T-cell (primary cell): ENCODE measurements around the gene MRPL24. TPM values are rescaled to one million over a fixed set of nuclear protein-coding genes. Genes with fewer than 3 reads are reported as not detected.

ENCODE experiments used
- ATAC-seq, 4 experiments: fragments of 200-7000 bp in 3 of 4; fragments of 150-1000 bp in 1 of 4; cut with Tn5 transposase; replicated peaks in 1 of 4; 1 replicate in 3 of 4; 2 replicates in 1 of 4; pipeline ENCODE4 v1.10.0; 2021; ENCODE audit warnings: moderate library complexity in 3 of 4, mild to moderate bottlenecking in 2 of 4, moderate number of reproducible peaks in 1 of 4
- CTCF ChIA-PET, 2 donors: fragments of 300-600 bp; sonication (Branson Sonifier 250); formaldehyde crosslinking; loops; one replicate each; lab custom pipeline; 2022; ENCODE audit warnings: antibody characterized with exemption in 2 of 2; lab: Charles Lee
- POLR2A ChIA-PET, 2 donors: fragments of 300-600 bp; sonication (Branson Sonifier 250); formaldehyde crosslinking; loops; one replicate each; lab custom pipeline; 2022; ENCODE audit warnings: antibody characterized with exemption in 2 of 2; lab: Charles Lee
- DNase-seq, 35 experiments: peaks; one replicate each; pipeline versions ENCODE4 v3.0.0 to v3.0.0-alpha.2; 2013 to 2023
- H3K27ac ChIP-seq: one replicate; pipeline ENCODE4 v1.5.1; 2013; ENCODE audit warnings: low read length
- H3K27me3 ChIP-seq, 2 experiments: replicated peaks in 1 of 2; 1 replicate in 1 of 2; 2 replicates in 1 of 2; pipeline versions ENCODE4 v1.6.1 to v1.7.0; 2013; ENCODE audit warnings: low read length in 1 of 2, mixed read lengths in 1 of 2; ENCODE audit not compliant: control insufficient read depth in 2 of 2, insufficient read depth in 2 of 2; ENCODE audit errors: extremely low read depth in 1 of 2
- H3K36me3 ChIP-seq, 2 donors: 1 replicate in 1 of 2; 2 replicates in 1 of 2; pipeline versions ENCODE4 v1.6.1 to v1.7.0; 2013; ENCODE audit warnings: low read length in 1 of 2; ENCODE audit not compliant: control insufficient read depth in 2 of 2, insufficient read depth in 1 of 2; ENCODE audit errors: extremely low read depth in 1 of 2
- H3K4me1 ChIP-seq, 2 experiments: 1 replicate in 1 of 2; 2 replicates in 1 of 2; pipeline versions ENCODE4 v1.6.1 to v1.7.0; 2013; ENCODE audit warnings: low read length in 2 of 2, mixed read lengths in 1 of 2; ENCODE audit not compliant: insufficient read depth in 2 of 2, control insufficient read depth in 1 of 2; ENCODE audit errors: extremely low read depth in 1 of 2
- H3K4me3 ChIP-seq, 2 donors: 1 replicate in 1 of 2; 2 replicates in 1 of 2; pipeline versions ENCODE4 v1.5.1 to v1.7.0; 2013; ENCODE audit warnings: mild to moderate bottlenecking in 2 of 2, low read length in 1 of 2, moderate library complexity in 1 of 2; ENCODE audit not compliant: control insufficient read depth in 1 of 2; ENCODE audit errors: extremely low read depth in 1 of 2
- H3K9me3 ChIP-seq: 2 replicates; pipeline ENCODE4 v1.7.0; 2013
- H3K27ac Mint-ChIP-seq, 2 donors: one replicate each; pipeline ENCODE4 v1.8.0; 2020 to 2021; ENCODE audit warnings: mild to moderate bottlenecking in 2 of 2, mixed read lengths in 2 of 2
- H3K27me3 Mint-ChIP-seq, 2 donors: one replicate each; pipeline ENCODE4 v1.8.0; 2021 to 2022; ENCODE audit warnings: mixed read lengths in 2 of 2
- H3K36me3 Mint-ChIP-seq: one replicate; pipeline ENCODE4 v1.8.0; 2021; ENCODE audit warnings: mixed read lengths
- H3K4me1 Mint-ChIP-seq, 3 donors: one replicate each; pipeline ENCODE4 v1.8.0; 2020 to 2022; ENCODE audit warnings: mixed read lengths in 3 of 3, mild to moderate bottlenecking in 1 of 3
- H3K4me3 Mint-ChIP-seq, 3 donors: one replicate each; pipeline ENCODE4 v1.8.0; 2020 to 2022; ENCODE audit warnings: mild to moderate bottlenecking in 3 of 3, mixed read lengths in 3 of 3, moderate library complexity in 3 of 3
- H3K9me3 Mint-ChIP-seq, 3 donors: one replicate each; pipeline ENCODE4 v1.8.0; 2020 to 2022; ENCODE audit warnings: mixed read lengths in 3 of 3
- WGBS: methylation state at CpG from one replicate; pipeline ENCODE4 v1.1.5; 2013; ENCODE audit warnings: missing lambda C conversion rate; ENCODE audit not compliant: insufficient coverage; 5-methylcytosine and 5-hydroxymethylcytosine counted together
- total RNA-seq, 35 experiments: library from RNA in 6 of 35; stranded (reverse) in 6 of 35; fragments of 120-200 nt in 1 of 35; gene quantifications; one replicate each; pipeline versions ENCODE4 v1.2.1 to v1.2.4 and lab custom pipeline; 2013 to 2026

MRPL24 gene
- total RNA-seq, 5 donors from 2014 or later (not counting 1 experiment from before 2014, with no cell fraction given): 23.8 to 66.6 (median 52.6) TPM

DNA sequence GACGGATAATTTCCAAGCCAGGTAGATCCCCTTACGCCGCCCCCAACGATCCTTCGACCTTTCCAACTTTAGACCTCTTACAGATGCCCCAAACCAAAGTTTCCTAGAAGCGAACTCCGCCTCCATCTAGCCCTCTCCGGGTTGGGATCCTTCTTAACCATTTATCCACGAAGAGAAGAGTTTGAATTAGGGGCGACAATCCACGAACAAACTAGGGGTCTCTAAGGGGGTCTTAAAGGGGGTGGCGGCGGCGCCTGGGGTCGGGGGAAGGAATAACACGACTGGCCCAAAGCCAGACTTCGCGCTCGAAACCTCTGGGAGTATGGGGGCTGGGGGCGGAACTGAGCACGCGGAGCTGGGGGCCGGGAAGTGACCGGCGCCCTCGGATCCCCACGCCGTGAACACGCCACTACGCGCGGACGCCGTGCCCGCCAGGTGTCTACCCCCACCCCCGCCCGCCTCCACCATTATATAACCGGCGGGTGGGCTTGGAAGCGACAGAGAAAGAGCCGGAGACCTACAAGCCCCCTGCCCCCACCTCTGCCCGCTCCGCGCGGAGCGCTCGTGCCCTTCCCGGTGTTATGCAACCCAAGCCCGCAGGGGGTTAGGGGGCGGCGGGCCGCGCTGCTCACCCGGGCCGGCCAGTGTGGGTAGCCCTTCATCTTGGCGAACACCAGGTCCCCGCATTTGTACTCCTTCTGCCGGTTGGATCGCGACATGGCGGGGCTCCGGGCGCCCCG is 10.0 kb upstream of the MRPL24 start:
- Mint-ChIP-seq H3K36me3 (peaks cover 1% of the 10 kb centered on the region), H3K9me3 (no peaks in the 10 kb centered on the region), H3K4me3 (peak overlapping the region; percentile 91 to 93 (median 92)), H3K27ac (peak overlapping the region; percentile 97 to 98), H3K4me1 (peaks cover 60 to 70% (median 66%) of the 10 kb centered on the region in 3 donors), H3K27me3 (no peaks in the 10 kb centered on the region)
- Histone ChIP-seq H3K9me3 (no peaks in the 10 kb centered on the region), H3K27ac (peak overlapping the region; percentile 68), H3K4me3 (peak overlapping the region; percentile 91 to 94), H3K4me1 (peaks cover 45 to 59% of the 10 kb centered on the region in 2 experiments), H3K36me3 (no peaks in the 10 kb centered on the region), H3K27me3 (no peaks in the 10 kb centered on the region)
- ATAC-seq (peak; percentile 32 to 37 (median 34)), DNase-seq (peak in 18 of 35 experiments; percentile 10 to 56 (median 29))
- ChIA-PET CTCF (interaction anchor here in 1 of 2 donors (0.9 to 3.9 kb wide), 3 partner anchors 9 to 23 kb away, joined by 6 to 40 read pairs (median 14); partner anchors contain the start of genes ISG20L2, METTL25B and MRPL24), POLR2A (interaction anchor here (1.2 to 1.8 kb wide), 2 partner anchors 10 to 22 kb away, joined by 3 to 8 read pairs; partner anchors contain the start of genes ISG20L2 (in 1 of the 2), METTL25B (in 1 of the 2) and MRPL24 (in 1 of the 2))
- under 1% methylated on average over 36 of the region's 64 CpGs for WGBS

DNA sequence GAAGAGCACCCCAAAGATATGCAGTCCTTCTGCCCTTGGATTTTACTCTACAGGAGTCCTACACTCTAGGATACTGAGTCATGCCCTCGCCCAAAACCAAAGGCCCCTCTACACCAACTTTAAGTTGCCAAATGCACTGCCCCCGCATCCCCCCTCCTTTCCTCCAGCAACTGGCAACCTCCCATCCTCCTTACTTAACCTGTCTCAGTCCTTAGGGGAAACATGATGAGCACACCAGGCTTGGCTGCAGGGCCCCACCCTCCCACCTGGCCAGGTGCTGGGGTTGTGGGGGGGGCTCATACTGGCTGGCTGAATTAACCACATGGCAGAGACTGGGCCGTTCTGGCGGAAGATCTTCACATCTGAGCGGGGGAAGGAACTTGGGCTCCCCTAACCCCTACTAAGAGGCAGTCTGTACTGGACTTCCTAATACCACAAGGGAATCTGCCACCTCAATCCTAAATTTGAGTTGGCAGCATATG is 9.3 kb upstream of the MRPL24 start:
- H3K27ac Mint-ChIP-seq: peak overlapping the region; percentile 97 to 98
- Histone ChIP-seq H3K9me3 (no peaks in the 10 kb centered on the region), H3K36me3 (peaks cover 0 to 1% of the 10 kb centered on the region in 2 donors), H3K4me1 (peaks cover 47 to 60% of the 10 kb centered on the region in 2 experiments), H3K4me3 (peak overlapping the region; percentile 91 to 94), H3K27me3 (no peaks in the 10 kb centered on the region), H3K27ac (peak overlapping the region; percentile 68)
- DNase-seq: peak in 7 of 35 experiments; percentile 10 to 44 (median 26)
- CTCF ChIA-PET: interaction anchor here in 1 of 2 donors (3.9 kb wide), 1 partner anchor 23 kb away, joined by 40 read pairs; the partner anchor contains the start of genes ISG20L2 and METTL25B
- H3K4me3 Mint-ChIP-seq: peak overlapping the region; percentile 91 to 93 (median 92)
- H3K36me3 Mint-ChIP-seq: peaks cover 8% of the 10 kb centered on the region
- H3K4me1 Mint-ChIP-seq: peaks cover 66 to 72% (median 72%) of the 10 kb centered on the region in 3 donors
- WGBS: 0% methylated on average over 2 of the region's 5 CpGs
- POLR2A ChIA-PET: no interaction called here
- no peaks in the 10 kb centered on the region for H3K27me3 Mint-ChIP-seq
- no peaks in the 10 kb centered on the region for H3K9me3 Mint-ChIP-seq
- no peak for ATAC-seq

DNA sequence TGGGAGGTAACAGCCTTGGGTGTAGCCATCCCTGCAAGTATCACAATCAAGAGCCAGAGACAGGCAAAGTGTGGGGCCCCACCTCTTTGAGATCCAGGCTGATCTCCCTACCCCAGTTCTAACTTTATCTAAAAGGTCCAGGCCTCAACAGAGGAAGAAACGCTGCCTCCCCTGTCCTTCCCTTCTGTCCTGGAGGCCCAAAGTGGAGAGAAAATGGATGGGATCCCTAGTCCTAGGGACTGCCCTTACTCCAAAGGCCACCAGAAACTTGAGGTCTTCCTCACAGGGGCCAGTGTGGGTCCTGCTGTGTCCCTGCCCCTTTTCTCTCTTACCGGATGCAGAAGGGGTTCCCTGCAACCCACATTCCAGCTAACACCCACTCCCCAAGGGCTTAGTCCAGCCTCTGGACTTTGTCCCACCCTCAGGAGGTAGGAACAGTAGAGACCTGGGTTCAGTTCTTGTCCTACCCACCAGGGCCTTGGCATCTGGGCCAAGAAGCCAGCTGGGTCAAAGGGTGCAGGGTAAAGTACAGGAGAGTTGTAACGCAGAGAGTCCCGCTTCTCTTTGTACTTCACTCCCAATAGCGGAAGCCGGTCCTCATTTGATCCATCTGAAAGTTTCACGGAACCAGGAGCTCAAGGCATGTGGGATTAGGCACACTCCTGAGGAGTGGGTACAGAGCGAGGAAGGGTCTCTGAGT is 8.7 kb upstream of the MRPL24 start:
- Histone ChIP-seq H3K9me3 (no peaks in the 10 kb centered on the region), H3K4me3 (peak overlapping the region; percentile 91 to 94), H3K36me3 (peaks cover 3 to 8% of the 10 kb centered on the region in 2 donors), H3K4me1 (peaks cover 47 to 60% of the 10 kb centered on the region in 2 experiments), H3K27ac (peak overlapping the region; percentile 68), H3K27me3 (no peaks in the 10 kb centered on the region)
- DNase-seq: no peak
- ATAC-seq: no peak
- Mint-ChIP-seq H3K36me3 (peaks cover 10% of the 10 kb centered on the region), H3K9me3 (no peaks in the 10 kb centered on the region), H3K4me3 (peak overlapping the region; percentile 91 to 93 (median 92)), H3K27ac (peak overlapping the region; percentile 97 to 98), H3K4me1 (peaks cover 65 to 70% (median 69%) of the 10 kb centered on the region in 3 donors), H3K27me3 (no peaks in the 10 kb centered on the region)
- POLR2A ChIA-PET: no interaction called here
- WGBS: no CpG with 5 or more reads among the region's 8 CpGs
- CTCF ChIA-PET: interaction anchor here in 1 of 2 donors (3.9 kb wide), 1 partner anchor 22 kb away, joined by 40 read pairs; the partner anchor contains the start of genes ISG20L2 and METTL25B

DNA sequence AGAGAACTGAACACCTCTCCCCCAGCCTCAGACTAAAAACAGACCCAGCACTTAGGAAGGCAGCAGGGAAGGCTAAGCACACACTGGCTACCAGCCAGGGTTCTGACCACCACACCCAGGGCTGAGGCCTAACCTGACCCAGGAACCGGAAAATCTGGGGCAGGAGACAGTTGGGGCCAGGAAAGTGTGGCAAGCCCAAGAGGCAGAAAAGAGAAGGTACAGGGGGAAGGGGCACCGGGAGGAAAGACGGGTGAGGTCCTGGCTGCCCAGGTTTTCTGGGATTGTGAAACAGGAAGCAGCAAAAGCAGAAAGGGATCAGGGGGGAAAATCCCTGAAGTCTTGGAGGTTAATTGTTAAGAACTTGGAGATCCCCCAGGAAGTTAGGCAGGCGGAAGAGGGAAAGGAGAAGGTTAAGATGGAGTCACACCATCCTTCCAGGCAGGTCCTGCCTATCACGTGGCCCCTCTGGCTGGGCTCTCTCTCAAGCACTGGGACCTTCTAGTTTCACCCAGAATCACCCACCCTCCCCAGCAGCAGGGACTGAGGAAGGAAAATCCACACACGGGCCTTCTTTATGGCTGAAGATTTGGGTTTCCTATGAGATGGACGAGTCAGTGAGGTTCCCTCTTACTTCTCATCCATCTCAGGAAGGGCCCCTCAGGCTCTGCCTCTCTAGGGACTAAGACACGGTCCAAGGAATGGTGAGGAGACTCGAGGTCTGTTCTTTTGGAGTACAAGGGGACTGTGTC is 8.0 kb upstream of the MRPL24 start:
- WGBS: 27% methylated on average over 4 of the region's 9 CpGs
- peak overlapping the region; percentile 44 to 94 for H3K4me3 ChIP-seq
- POLR2A ChIA-PET: no interaction called here

DNA sequence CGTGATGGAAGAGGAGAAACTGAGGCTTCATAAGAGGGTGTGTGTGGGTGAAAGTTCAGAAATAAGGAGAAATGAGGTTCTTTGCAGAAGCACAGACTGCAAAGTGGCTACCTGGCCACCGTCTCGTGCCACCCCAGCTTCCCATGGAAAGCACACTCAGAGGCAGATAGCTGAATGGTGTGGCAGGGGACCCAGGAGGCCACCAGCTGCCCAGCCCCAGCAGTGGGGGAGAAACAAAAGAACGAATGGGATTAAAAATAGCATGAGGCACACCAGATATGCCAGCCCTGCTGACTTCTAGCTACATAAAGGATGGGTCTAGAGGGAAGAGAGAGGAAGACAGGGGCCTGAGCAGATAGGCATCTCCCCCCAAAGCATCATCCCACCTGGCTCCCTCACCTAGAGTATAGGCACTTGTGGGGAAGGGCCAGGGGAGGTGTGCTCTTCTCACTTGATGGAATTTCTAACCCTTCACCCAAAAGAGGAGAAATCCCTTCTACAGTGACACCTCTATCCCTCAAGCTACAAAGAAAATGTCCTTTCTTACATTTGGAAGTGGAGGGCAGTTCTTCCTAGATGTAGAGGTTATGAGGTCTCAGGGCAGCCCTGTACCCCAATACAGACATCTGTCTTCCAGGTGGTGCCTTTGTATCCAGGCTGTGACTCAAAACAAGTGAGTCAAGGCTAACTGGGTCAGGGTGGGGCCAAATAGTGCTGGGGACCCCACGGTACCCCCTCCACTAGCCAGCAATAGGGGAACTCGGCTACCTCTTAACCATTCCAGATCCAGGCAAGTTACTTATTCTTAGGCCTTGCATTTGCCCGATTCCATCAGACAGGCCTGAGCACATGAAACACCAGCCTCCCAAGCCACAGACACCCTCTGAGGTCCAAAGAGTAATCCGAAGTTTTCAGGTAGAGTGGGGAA is 7.1 kb upstream of the MRPL24 start:
- no peaks in the 10 kb centered on the region for H3K9me3 Mint-ChIP-seq
- peak overlapping the region; percentile 97 to 98 for H3K27ac Mint-ChIP-seq
- Histone ChIP-seq H3K4me1 (peaks cover 46 to 59% of the 10 kb centered on the region in 2 experiments), H3K27ac (peak overlapping the region; percentile 68), H3K9me3 (no peaks in the 10 kb centered on the region), H3K4me3 (peak overlapping the region; percentile 66 to 94), H3K27me3 (no peaks in the 10 kb centered on the region), H3K36me3 (peaks cover 13 to 21% of the 10 kb centered on the region in 2 donors)
- H3K4me3 Mint-ChIP-seq: peak overlapping the region; percentile 91 to 93 (median 92)
- H3K4me1 Mint-ChIP-seq: peaks cover 61 to 63% (median 62%) of the 10 kb centered on the region in 3 donors
- ChIA-PET POLR2A (no interaction called here), CTCF (interaction anchor here (0.6 to 1.2 kb wide), 4 partner anchors 19 to 101 kb away, joined by 3 to 10 read pairs (median 4); partner anchors contain the start of genes ISG20L2 (in 1 of the 2) and METTL25B (in 1 of the 2))
- H3K27me3 Mint-ChIP-seq: no peaks in the 10 kb centered on the region
- ATAC-seq (no peak), DNase-seq (peak in 1 of 35 experiments; percentile 25)
- peaks cover 19% of the 10 kb centered on the region for H3K36me3 Mint-ChIP-seq
- 13% methylated on average over 4 of the region's 8 CpGs for whole genome bisulfite sequencing

More for the DNA sequence above, 8.0 kb upstream of the MRPL24 start:
- CTCF ChIA-PET: no interaction called here
- Mint-ChIP-seq H3K9me3 (no peaks in the 10 kb centered on the region), H3K36me3 (peaks cover 13% of the 10 kb centered on the region), H3K27ac (peak overlapping the region; percentile 97 to 98), H3K4me1 (peaks cover 65 to 69% (median 68%) of the 10 kb centered on the region in 3 donors), H3K4me3 (peak overlapping the region; percentile 91 to 93 (median 92)), H3K27me3 (no peaks in the 10 kb centered on the region)
- ATAC-seq (no peak), DNase-seq (peak in 1 of 35 experiments; percentile 37)
- Histone ChIP-seq H3K9me3 (no peaks in the 10 kb centered on the region), H3K36me3 (peaks cover 7 to 13% of the 10 kb centered on the region in 2 donors), H3K27me3 (no peaks in the 10 kb centered on the region), H3K27ac (peak overlapping the region; percentile 68), H3K4me1 (peaks cover 47 to 60% of the 10 kb centered on the region in 2 experiments)
